ENCODE data around the gene GPX3. TPM values are rescaled to one million over a fixed set of nuclear protein-coding genes. Genes with fewer than 3 reads are reported as not detected.
A peak's percentile ranks its signal among the peaks of the same experiment; 100 is the strongest.

Gene GPX3
- total and polyA plus RNA-seq, 9 of the 15 experiments (the other 6 are each of a cell fraction or from before 2014, with no cell fraction given): 0.25 to 0.86 TPM; not detected in 7

- TF ChIP-seq ZNF592 (IDR thresholded peaks at IDR 0.05) (no peak), KDM1A (IDR thresholded peaks at IDR 0.05) (peak; percentile 94 to 96), KLF10 (CRISPR knock-in tag; IDR thresholded peaks at IDR 0.05) (no peak), TAF15 (IDR thresholded peaks at IDR 0.05; ENCODE audit: low read depth, low read length) (no peak), L3MBTL2 (IDR thresholded peaks at IDR 0.05) (0 out of 2 replicates have a peak, but pooled peaks have one; percentile 11), PBX2 (CRISPR knock-in tag; IDR thresholded peaks at IDR 0.05; ENCODE audit: low read depth) (no peak), PBX2 (tag; conservative IDR thresholded peaks at IDR 0.05; ENCODE audit: low read depth) (peak; percentile 55; the same call in 1 of the 2 replicates), ZNF277 (CRISPR knock-in tag; IDR thresholded peaks at IDR 0.05; ENCODE audit: borderline replicate concordance) (no peak), MTA2 (IDR thresholded peaks at IDR 0.05; ENCODE audit: low read depth) (no peak)
Observed at GRCh38 chr5:151063142-151063989, 43.0 kb downstream of the GPX3 start (continued).

Measured in K562 (cell line).